Epithelial cell of proximal tubule (primary cell): Measurements from ENCODE around the gene SCNN1B. TPM values are rescaled to one million over a fixed set of nuclear protein-coding genes. Genes with fewer than 3 reads are reported as not detected.

Source experiments
- DNase-seq: peaks from one replicate; pipeline ENCODE4 v3.0.0-alpha.2; 2011; ENCODE audit warnings: low read depth
- H3K4me3 ChIP-seq: 2 replicates; pipeline ENCODE4 v1.5.1; 2011; ENCODE audit warnings: low read depth, mild to moderate bottlenecking, low read length
- CTCF ChIP-seq: conservative IDR thresholded peaks from 2 replicates; pipeline ENCODE4 v1.5.1; 2012; ENCODE audit warnings: low read depth, mild to moderate bottlenecking, low read length
- total RNA-seq: library from RNA; depleted of rRNA; stranded (reverse); fragments of >200 nt; gene quantifications from 2 replicates; pipeline ENCODE4 v1.2.3, GENCODE V29; 2015

The SCNN1B gene
- total RNA-seq, 1 donor from 2014 or later, result 0.17 TPM

- no peak for TF ChIP-seq CTCF
- H3K4me3 ChIP-seq, result no peak overlapping the region
- DNase-seq, result no peak
Measured at GRCh38 chr16:23371368-23371767, 69.3 kb downstream of the SCNN1B start.

- no peak overlapping the region for H3K4me3 ChIP-seq
- no peak for DNase-seq
- no peak for TF ChIP-seq CTCF
Measured at GRCh38 chr16:23373436-23374219, 71.5 kb downstream of the SCNN1B start.

GRCh38 chr16:23374721-23375510, 72.8 kb downstream of the SCNN1B start:
- no peak for DNase-seq
- no peak for TF ChIP-seq CTCF
- no peak overlapping the region for H3K4me3 ChIP-seq

GRCh38 chr16:23375643-23376042, 73.5 kb downstream of the SCNN1B start:
- no peak for DNase-seq
- no peak overlapping the region for H3K4me3 ChIP-seq
- no peak for TF ChIP-seq CTCF

- no peak overlapping the region for H3K4me3 ChIP-seq
- no peak for DNase-seq
- no peak for TF ChIP-seq CTCF
Measured at GRCh38 chr16:23377071-23377931, 75.2 kb downstream of the SCNN1B start.

- DNase-seq, result no peak
- no peak for TF ChIP-seq CTCF
- H3K4me3 ChIP-seq, result no peak overlapping the region
Measured at GRCh38 chr16:23378256-23378655, 76.2 kb downstream of the SCNN1B start.
